Measurements from ENCODE around the gene PRKCG. TPM values are rescaled to one million over a fixed set of nuclear protein-coding genes. Genes with fewer than 3 reads are reported as not detected.

PRKCG gene
- total RNA-seq, 1 donor from 2014 or later: not detected

- H3K27me3 Mint-ChIP-seq: peaks cover 64% of the 10 kb centered on the region
Observed at GRCh38 chr19:53909471-53910169, 27.6 kb downstream of the PRKCG start.

GRCh38 chr19:53910170-53910518 is 28.1 kb downstream of the PRKCG start:
- Mint-ChIP-seq H3K27me3 (peaks cover 60% of the 10 kb centered on the region), H3K4me3 (no peak overlapping the region), H3K36me3 (ENCODE audit: low read depth) (peaks cover 8% of the 10 kb centered on the region), H3K9me3 (no peaks in the 10 kb centered on the region), H3K27ac (no peak overlapping the region), H3K4me1 (peaks cover 17% of the 10 kb centered on the region)
- no peak for DNase-seq
- intact Hi-C loops (cut with micrococcal nuclease): no loop called here

More at GRCh38 chr19:53909471-53910169, 27.6 kb downstream of the PRKCG start:
- DNase-seq: no peak
- Mint-ChIP-seq H3K4me1 (peaks cover 17% of the 10 kb centered on the region), H3K4me3 (no peak overlapping the region), H3K9me3 (no peaks in the 10 kb centered on the region), H3K36me3 (ENCODE audit: low read depth) (peaks cover 8% of the 10 kb centered on the region), H3K27ac (no peak overlapping the region)
- intact Hi-C loops (cut with micrococcal nuclease): loop anchor here (5.0 to 10.0 kb wide), 2 partner anchors 65 to 68 kb away; no protein-coding TSS in a partner anchor

- Mint-ChIP-seq H3K27me3 (peaks cover 39% of the 10 kb centered on the region), H3K4me1 (peaks cover 9% of the 10 kb centered on the region)
- DNase-seq: peak; percentile 66
Observed at GRCh38 chr19:53912653-53913052, 30.7 kb downstream of the PRKCG start.

GRCh38 chr19:53915000-53915399 is 33.0 kb downstream of the PRKCG start:
- intact Hi-C loops (cut with micrococcal nuclease): no loop called here
- no peak overlapping the region for H3K4me3 Mint-ChIP-seq
- H3K27ac Mint-ChIP-seq: no peak overlapping the region
- no peaks in the 10 kb centered on the region for H3K9me3 Mint-ChIP-seq
- DNase-seq: no peak
- H3K36me3 Mint-ChIP-seq (ENCODE audit: low read depth): no peaks in the 10 kb centered on the region
- no peaks in the 10 kb centered on the region for H3K4me1 Mint-ChIP-seq
- H3K27me3 Mint-ChIP-seq: peaks cover 21% of the 10 kb centered on the region

More at GRCh38 chr19:53912653-53913052, 30.7 kb downstream of the PRKCG start:
- no peak overlapping the region for H3K27ac Mint-ChIP-seq
- intact Hi-C loops (cut with micrococcal nuclease): no loop called here
- H3K4me3 Mint-ChIP-seq: no peak overlapping the region
- peaks cover 6% of the 10 kb centered on the region for H3K36me3 Mint-ChIP-seq (ENCODE audit: low read depth)
- H3K9me3 Mint-ChIP-seq: no peaks in the 10 kb centered on the region

- H3K9me3 Mint-ChIP-seq: no peaks in the 10 kb centered on the region
- no peaks in the 10 kb centered on the region for H3K36me3 Mint-ChIP-seq (ENCODE audit: low read depth)
- no peak overlapping the region for H3K27ac Mint-ChIP-seq
- DNase-seq: no peak
- H3K4me3 Mint-ChIP-seq: no peak overlapping the region
- intact Hi-C loops (cut with micrococcal nuclease): no loop called here
- H3K27me3 Mint-ChIP-seq: peaks cover 12% of the 10 kb centered on the region
- no peaks in the 10 kb centered on the region for H3K4me1 Mint-ChIP-seq
Observed at GRCh38 chr19:53916004-53916403, 34.0 kb downstream of the PRKCG start.

- DNase-seq: no peak
- H3K27me3 Mint-ChIP-seq: no peaks in the 10 kb centered on the region
- H3K27ac Mint-ChIP-seq: no peak overlapping the region
- H3K36me3 Mint-ChIP-seq (ENCODE audit: low read depth): no peaks in the 10 kb centered on the region
- H3K4me3 Mint-ChIP-seq: no peak overlapping the region
- H3K9me3 Mint-ChIP-seq: no peaks in the 10 kb centered on the region
- intact Hi-C loops (cut with micrococcal nuclease): no loop called here
- no peaks in the 10 kb centered on the region for H3K4me1 Mint-ChIP-seq
Observed at GRCh38 chr19:53917356-53917755, 35.4 kb downstream of the PRKCG start.

- DNase-seq: peak; percentile 81
- no peaks in the 10 kb centered on the region for H3K27me3 Mint-ChIP-seq
- peaks cover 8% of the 10 kb centered on the region for H3K9me3 Mint-ChIP-seq
- intact Hi-C loops (cut with micrococcal nuclease): no loop called here
- H3K4me1 Mint-ChIP-seq: no peaks in the 10 kb centered on the region
- H3K27ac Mint-ChIP-seq: no peak overlapping the region
- no peaks in the 10 kb centered on the region for H3K36me3 Mint-ChIP-seq (ENCODE audit: low read depth)
- H3K4me3 Mint-ChIP-seq: no peak overlapping the region
Observed at GRCh38 chr19:53927739-53928138, 45.7 kb downstream of the PRKCG start.

GRCh38 chr19:53936029-53936428 is 54.0 kb downstream of the PRKCG start:
- no peak for DNase-seq
- Mint-ChIP-seq H3K27ac (no peak overlapping the region), H3K27me3 (peaks cover under 1% of the 10 kb centered on the region), H3K4me3 (no peak overlapping the region), H3K4me1 (no peaks in the 10 kb centered on the region), H3K9me3 (no peaks in the 10 kb centered on the region), H3K36me3 (ENCODE audit: low read depth) (no peaks in the 10 kb centered on the region)
- intact Hi-C loops (cut with micrococcal nuclease): no loop called here

- no peak overlapping the region for H3K27ac Mint-ChIP-seq
- H3K4me1 Mint-ChIP-seq: peaks cover 1% of the 10 kb centered on the region
- no peak overlapping the region for H3K4me3 Mint-ChIP-seq
- intact Hi-C loops (cut with micrococcal nuclease): no loop called here
- no peaks in the 10 kb centered on the region for H3K9me3 Mint-ChIP-seq
- peaks cover 25% of the 10 kb centered on the region for H3K27me3 Mint-ChIP-seq
- no peaks in the 10 kb centered on the region for H3K36me3 Mint-ChIP-seq (ENCODE audit: low read depth)
- peak; percentile 63 for DNase-seq
Observed at GRCh38 chr19:53942001-53942786, 60.2 kb downstream of the PRKCG start.

- H3K4me3 Mint-ChIP-seq: no peak overlapping the region
- H3K27ac Mint-ChIP-seq: no peak overlapping the region
- no peak for DNase-seq
- H3K9me3 Mint-ChIP-seq: no peaks in the 10 kb centered on the region
- H3K36me3 Mint-ChIP-seq (ENCODE audit: low read depth): no peaks in the 10 kb centered on the region
- intact Hi-C loops (cut with micrococcal nuclease): no loop called here
- peaks cover 25% of the 10 kb centered on the region for H3K27me3 Mint-ChIP-seq
- H3K4me1 Mint-ChIP-seq: peaks cover 1% of the 10 kb centered on the region
Observed at GRCh38 chr19:53944416-53944815, 62.4 kb downstream of the PRKCG start.

GRCh38 chr19:53944933-53945332 is 62.9 kb downstream of the PRKCG start:
- H3K27ac Mint-ChIP-seq: no peak overlapping the region
- peaks cover 1% of the 10 kb centered on the region for H3K4me1 Mint-ChIP-seq
- no peaks in the 10 kb centered on the region for H3K36me3 Mint-ChIP-seq (ENCODE audit: low read depth)
- intact Hi-C loops (cut with micrococcal nuclease): no loop called here
- H3K9me3 Mint-ChIP-seq: no peaks in the 10 kb centered on the region
- no peak overlapping the region for H3K4me3 Mint-ChIP-seq
- no peak for DNase-seq
- H3K27me3 Mint-ChIP-seq: peaks cover 25% of the 10 kb centered on the region

GRCh38 chr19:53945441-53945840 is 63.4 kb downstream of the PRKCG start:
- Mint-ChIP-seq H3K4me3 (no peak overlapping the region), H3K27me3 (peaks cover 25% of the 10 kb centered on the region), H3K9me3 (no peaks in the 10 kb centered on the region), H3K27ac (no peak overlapping the region), H3K36me3 (ENCODE audit: low read depth) (no peaks in the 10 kb centered on the region), H3K4me1 (peaks cover 1% of the 10 kb centered on the region)
- intact Hi-C loops (cut with micrococcal nuclease): no loop called here
- DNase-seq: no peak

- Mint-ChIP-seq H3K27ac (no peak overlapping the region), H3K9me3 (no peaks in the 10 kb centered on the region), H3K36me3 (ENCODE audit: low read depth) (no peaks in the 10 kb centered on the region), H3K4me1 (peaks cover 1% of the 10 kb centered on the region), H3K4me3 (no peak overlapping the region), H3K27me3 (peaks cover 25% of the 10 kb centered on the region)
- DNase-seq: no peak
- intact Hi-C loops (cut with micrococcal nuclease): no loop called here
Observed at GRCh38 chr19:53945998-53946397, 64.0 kb downstream of the PRKCG start.

GRCh38 chr19:53947624-53948023 is 65.6 kb downstream of the PRKCG start:
- no peaks in the 10 kb centered on the region for H3K36me3 Mint-ChIP-seq (ENCODE audit: low read depth)
- H3K27ac Mint-ChIP-seq: no peak overlapping the region

More at GRCh38 chr19:53947624-53948023, 65.6 kb downstream of the PRKCG start:
- H3K4me1 Mint-ChIP-seq: peaks cover 1% of the 10 kb centered on the region
- DNase-seq: no peak
- intact Hi-C loops (cut with micrococcal nuclease): no loop called here
- peaks cover 14% of the 10 kb centered on the region for H3K27me3 Mint-ChIP-seq
- no peaks in the 10 kb centered on the region for H3K9me3 Mint-ChIP-seq
- H3K4me3 Mint-ChIP-seq: no peak overlapping the region
